ENCODE data around the gene IL4R. TPM values are rescaled to one million over a fixed set of nuclear protein-coding genes. Genes with fewer than 3 reads are reported as not detected.
"Not testable (repeated sequence)": the region's sequence is repeated elsewhere in the genome, so short reads cannot be mapped to it uniquely, and the experiment has no call there.

The IL4R gene
- total and polyA plus RNA-seq, 12 donors, result 5.0 to 28.9 (median 9.9) TPM

DNA sequence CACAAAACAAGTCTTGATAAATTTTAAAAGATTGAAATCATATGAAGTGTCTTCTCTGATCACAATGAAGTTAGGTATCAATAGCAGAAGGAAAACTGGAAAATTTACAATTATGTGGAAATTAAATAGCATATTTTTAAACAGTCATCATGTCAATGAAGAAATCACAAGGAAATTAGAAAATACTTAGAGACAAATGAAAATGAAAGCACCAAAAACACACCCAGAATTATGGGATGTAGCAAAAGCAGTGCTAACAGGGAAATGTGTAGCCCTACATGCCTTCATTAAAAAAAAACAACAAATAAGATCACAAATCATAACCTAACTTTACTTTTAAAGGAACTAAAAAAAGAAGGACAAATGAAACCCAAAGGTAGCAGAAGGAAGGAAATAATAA is 80.7 kb downstream of the IL4R start:
- Histone ChIP-seq H3K4me3 (no peak overlapping the region), H3K36me3 (no peaks in the 10 kb centered on the region), H3K4me1 (peaks cover 0 to 25% (median 0%) of the 10 kb centered on the region in 9 donors), H3K27me3 (peaks cover 0 to 12% (median 0%) of the 10 kb centered on the region in 7 donors), H3K27ac (no peak overlapping the region), H3K9me3 (peaks cover 0 to 58% (median 33%) of the 10 kb centered on the region in 11 donors)
- DNase-seq, result no peak
- no peak for TF ChIP-seq CTCF (IDR thresholded peaks at IDR 0.05)
- intact Hi-C loops (cut with DNase I), result loop anchor here in 1 of 10 donors (10.0 kb wide), 1 partner anchor 1050 kb away; no protein-coding TSS in a partner anchor
- ATAC-seq, result no peak

GRCh38 chr16:27398341-27398893 is 84.6 kb downstream of the IL4R start:
- intact Hi-C loops (cut with DNase I), result loop anchor here in 1 of 10 donors (10.0 kb wide), 1 partner anchor 1054 kb away; no protein-coding TSS in a partner anchor
- whole genome bisulfite sequencing, 2 donors, result 85 to 91% methylated on average over 15 of the region's 15 CpGs
- Histone ChIP-seq H3K4me1 (peaks cover 4 to 43% (median 12%) of the 10 kb centered on the region in 9 donors), H3K9me3 (peaks cover 0 to 34% (median 16%) of the 10 kb centered on the region in 11 donors), H3K27me3 (peaks cover 0 to 18% (median 7%) of the 10 kb centered on the region in 7 donors)
- H3K4me3 ChIP-seq, H3K36me3 ChIP-seq, ATAC-seq, DNase-seq, H3K27ac ChIP-seq: not testable (repeated sequence)

- DNase-seq (no peak), ATAC-seq (peak in 1 of 8 donors; percentile 34)
- H3K9me3 ChIP-seq, result peaks cover 0 to 27% (median 10%) of the 10 kb centered on the region in 11 donors
- H3K27ac ChIP-seq, result peak overlapping the region in 1 of 10 donors; percentile 8
- peaks cover 4 to 47% (median 12%) of the 10 kb centered on the region in 9 donors for H3K4me1 ChIP-seq
- 81 to 83% methylated on average over 8 of the region's 8 CpGs for WGBS, 2 donors
- intact Hi-C loops (cut with DNase I), result loop anchor here in 1 of 10 donors (10.0 kb wide), 1 partner anchor 1054 kb away; no protein-coding TSS in a partner anchor
- peaks cover 0 to 25% (median 10%) of the 10 kb centered on the region in 7 donors for H3K27me3 ChIP-seq
- no peaks in the 10 kb centered on the region for H3K36me3 ChIP-seq
- TF ChIP-seq CTCF (IDR thresholded peaks at IDR 0.05), result no peak
- H3K4me3 ChIP-seq, result no peak overlapping the region
These were observed 85.4 kb downstream of the IL4R start for GRCh38 chr16:27398894-27399853.

- ATAC-seq (no peak), DNase-seq (no peak)
- H3K4me3 ChIP-seq, result no peak overlapping the region
- H3K27me3 ChIP-seq, result peaks cover 0 to 26% (median 10%) of the 10 kb centered on the region in 7 donors
- intact Hi-C loops (cut with DNase I), result loop anchor here in 1 of 10 donors (10.0 kb wide), 1 partner anchor 1055 kb away; no protein-coding TSS in a partner anchor
- no peak for TF ChIP-seq CTCF (IDR thresholded peaks at IDR 0.05)
- WGBS, 2 donors, result 93 to 95% methylated on average over 2 of the region's 2 CpGs
- H3K36me3 ChIP-seq, result no peaks in the 10 kb centered on the region
- peaks cover 4 to 52% (median 12%) of the 10 kb centered on the region in 9 donors for H3K4me1 ChIP-seq
- peaks cover 0 to 19% (median 5%) of the 10 kb centered on the region in 11 donors for H3K9me3 ChIP-seq
- no peak overlapping the region for H3K27ac ChIP-seq
These were observed 86.2 kb downstream of the IL4R start for GRCh38 chr16:27399969-27400368.
